Activated T-cell treated with anti-CD3 and anti-CD28 coated beads for 48 hours (primary cell): Measurements from ENCODE around the gene TRPV3.

Source experiments
- DNase-seq: peaks from one replicate; pipeline ENCODE4 v3.0.0-alpha.2; 2020; ENCODE audit warnings: low read depth

TRPV3 gene

GRCh38 chr17:3546521-3546920, 11.1 kb downstream of the TRPV3 start:
- no peak for DNase-seq

- DNase-seq: no peak
These were observed 12.5 kb downstream of the TRPV3 start for GRCh38 chr17:3545151-3545550.

- DNase-seq: no peak
These were observed 13.2 kb downstream of the TRPV3 start for GRCh38 chr17:3544365-3544764.

- no peak for DNase-seq
These were observed 14.2 kb downstream of the TRPV3 start for GRCh38 chr17:3543453-3543852.

GRCh38 chr17:3542410-3543088, 15.1 kb downstream of the TRPV3 start:
- no peak for DNase-seq

GRCh38 chr17:3539881-3540540, 17.6 kb downstream of the TRPV3 start:
- no peak for DNase-seq

- DNase-seq: no peak
These were observed 20.9 kb downstream of the TRPV3 start for GRCh38 chr17:3536716-3537115.

GRCh38 chr17:3535253-3535995, 22.2 kb downstream of the TRPV3 start:
- peak; percentile 67 for DNase-seq

GRCh38 chr17:3534881-3535252, 22.7 kb downstream of the TRPV3 start:
- DNase-seq: no peak

GRCh38 chr17:3533752-3534151, 23.9 kb downstream of the TRPV3 start:
- no peak for DNase-seq

GRCh38 chr17:3532859-3533142, 24.8 kb downstream of the TRPV3 start:
- DNase-seq: no peak

GRCh38 chr17:3532106-3532858, 25.3 kb downstream of the TRPV3 start:
- DNase-seq: no peak

GRCh38 chr17:3531266-3532101, 26.1 kb downstream of the TRPV3 start:
- no peak for DNase-seq

GRCh38 chr17:3529817-3530741, 27.5 kb downstream of the TRPV3 start:
- DNase-seq: no peak

GRCh38 chr17:3528880-3529511, 28.6 kb downstream of the TRPV3 start:
- no peak for DNase-seq

- DNase-seq: no peak
These were observed 29.2 kb downstream of the TRPV3 start for GRCh38 chr17:3528403-3528851.

- no peak for DNase-seq
These were observed 29.7 kb downstream of the TRPV3 start for GRCh38 chr17:3527896-3528295.

- DNase-seq: no peak
These were observed 30.1 kb downstream of the TRPV3 start for GRCh38 chr17:3527468-3527867.

- DNase-seq: no peak
These were observed 30.6 kb downstream of the TRPV3 start for GRCh38 chr17:3526971-3527370.

GRCh38 chr17:3526491-3526890, 31.1 kb downstream of the TRPV3 start:
- DNase-seq: no peak
